Adrenal gland (tissue), 12 donors: ENCODE measurements around the gene SGIP1. TPM values are rescaled to one million over a fixed set of nuclear protein-coding genes. Genes with fewer than 3 reads are reported as not detected.
"Not testable (repeated sequence)": the region's sequence is repeated elsewhere in the genome, so short reads cannot be mapped to it uniquely, and the experiment has no call there.

Experiments used
- DNase-seq, 7 donors: peaks; one replicate each; pipeline ENCODE4 v3.0.0-alpha.2; 2019 to 2020
- H3K27ac ChIP-seq, 5 donors: fragments of 200-600 bp; sonication (generic) in 4 of 5; 1 replicate in 3 of 5; 2 replicates in 2 of 5; pipeline versions ENCODE4 v1.5.1 to v1.8.0; 2016 to 2020; ENCODE audit warnings: mild to moderate bottlenecking in 1 of 5
- H3K27me3 ChIP-seq: fragments of 200-600 bp; 2 replicates; pipeline ENCODE4 v1.8.0; 2021
- H3K36me3 ChIP-seq, 2 donors: fragments of 200-600 bp; replicated peaks in 1 of 2; 1 replicate in 1 of 2; 2 replicates in 1 of 2; pipeline versions ENCODE4 v1.5.1 to v1.8.0; 2018 to 2022
- H3K4me1 ChIP-seq, 2 donors: fragments of 200-600 bp; replicated peaks in 1 of 2; 1 replicate in 1 of 2; 2 replicates in 1 of 2; pipeline versions ENCODE4 v1.5.1 to v1.8.0; 2018 to 2021
- H3K4me3 ChIP-seq, 4 donors: fragments of 200-600 bp; sonication (generic) in 3 of 4; one replicate each; pipeline ENCODE4 v1.5.1; 2016 to 2018
- H3K9me3 ChIP-seq, 3 donors: fragments of 200-600 bp; sonication (generic) in 1 of 3; replicated peaks in 1 of 3; 1 replicate in 2 of 3; 2 replicates in 1 of 3; pipeline versions ENCODE4 v1.5.1 to v1.8.0; 2016 to 2021
- POLR2A ChIP-seq, 2 donors: fragments of 450-650 bp; IDR thresholded peaks; one replicate each; pipeline ENCODE4 v1.6.1; 2017; ENCODE audit warnings: antibody characterized with exemption in 2 of 2, mild to moderate bottlenecking in 2 of 2, moderate library complexity in 1 of 2
- WGBS, 4 donors: extraction: QIAGEN DNeasy Blood & Tissue Kit in 2 of 4; methylation state at CpG; one replicate each; pipeline versions ENCODE4 v1.1.5 to v1.1.7; 2013 to 2017; 5-methylcytosine and 5-hydroxymethylcytosine counted together
- intact Hi-C, 2 donors: fragments of 100-400 bp; cut with DNase I; formaldehyde crosslinking; loops; one replicate each; pipeline versions ENCODE4 v1.14.1 to v1.15.0; 2022 to 2023
- polyA plus RNA-seq, 3 donors: library from polyadenylated mRNA; stranded (reverse); fragments of 200-250 nt in 2 of 3; fragments of 350-450 nt in 1 of 3; fragmentation: Illumina TruSeq in 1 of 3; extraction: RNeasy Lipid Tissue Mini Kit (QIAGEN cat#74804) in 1 of 3; gene quantifications; one replicate each; pipeline ENCODE4 v1.2.3, GENCODE V29; 2013 to 2014
- total RNA-seq, 9 donors: library from RNA; depleted of rRNA in 4 of 9; stranded (reverse); fragments of >200 nt in 4 of 9; fragments of 120-200 nt in 1 of 9; fragmentation: NEBNext Ultra II Directional in 1 of 9; extraction: Animal tissue kit (Norgen Biotek cat#: 25700) in 1 of 9; gene quantifications; one replicate each; pipeline versions ENCODE4 v1.1.0 to v1.2.4, GENCODE V29; 2013 to 2023
- TF ChIP-seq, protein P1 (sequence below), 6 experiments: fragments of 450-650 bp in 4 of 6; fragments of 200-600 bp in 2 of 6; sonication (generic) in 1 of 6; IDR thresholded peaks; 1 replicate in 5 of 6; 2 replicates in 1 of 6; pipeline versions ENCODE4 v1.5.1 to v1.8.0; 2016 to 2021; ENCODE audit warnings: antibody characterized with exemption in 6 of 6, mild to moderate bottlenecking in 2 of 6, moderate library complexity in 1 of 6
- donor health status: healthy with polysubstance abuse.
- donor health status: Bipolar disorder and iron deficiency.
- donor health status: DM: yes; HTN: yes; CAD: no.
- donor health status: DM: no; HTN: no; CAD: no.
- donor health status: DM: no; HTN: no; CAD: no.
- donor health status: DM: yes; HTN: yes; CAD: no.

SGIP1 gene
- total and polyA plus RNA-seq, 12 donors, result 0.52 to 8.4 (median 1.9) TPM; not detected in 1

DNA sequence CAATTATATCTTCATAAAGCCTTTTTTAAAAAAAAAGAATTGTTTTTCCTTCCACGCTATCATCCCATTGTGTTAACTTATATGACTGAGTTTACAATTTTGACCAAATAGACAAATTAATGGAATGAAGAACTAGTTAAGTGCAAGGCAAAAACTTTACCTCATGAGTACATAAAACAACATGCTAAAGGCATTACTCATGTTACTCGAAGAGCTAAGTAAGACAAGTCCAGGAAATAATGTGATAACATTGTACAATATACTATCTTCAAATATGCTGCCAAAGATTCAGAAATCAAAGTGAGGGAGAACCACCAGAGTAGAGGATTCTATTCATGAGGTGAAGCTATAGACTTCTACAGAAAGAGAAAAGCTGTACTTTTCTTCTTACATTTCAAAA lies 194.1 kb downstream of the SGIP1 start:
- intact Hi-C loops, result loop anchor here in 1 of 2 donors (10.0 kb wide), 1 partner anchor 473 kb away; no protein-coding TSS in a partner anchor
- no peak overlapping the region for H3K4me3 ChIP-seq
- H3K4me1 ChIP-seq, result peaks cover 0 to 5% of the 10 kb centered on the region in 2 donors
- WGBS, 4 donors, result 67 to 76% (median 72%) methylated on average over 2 of the region's 2 CpGs
- no peaks in the 10 kb centered on the region for H3K9me3 ChIP-seq
- TF ChIP-seq, protein P1, sequence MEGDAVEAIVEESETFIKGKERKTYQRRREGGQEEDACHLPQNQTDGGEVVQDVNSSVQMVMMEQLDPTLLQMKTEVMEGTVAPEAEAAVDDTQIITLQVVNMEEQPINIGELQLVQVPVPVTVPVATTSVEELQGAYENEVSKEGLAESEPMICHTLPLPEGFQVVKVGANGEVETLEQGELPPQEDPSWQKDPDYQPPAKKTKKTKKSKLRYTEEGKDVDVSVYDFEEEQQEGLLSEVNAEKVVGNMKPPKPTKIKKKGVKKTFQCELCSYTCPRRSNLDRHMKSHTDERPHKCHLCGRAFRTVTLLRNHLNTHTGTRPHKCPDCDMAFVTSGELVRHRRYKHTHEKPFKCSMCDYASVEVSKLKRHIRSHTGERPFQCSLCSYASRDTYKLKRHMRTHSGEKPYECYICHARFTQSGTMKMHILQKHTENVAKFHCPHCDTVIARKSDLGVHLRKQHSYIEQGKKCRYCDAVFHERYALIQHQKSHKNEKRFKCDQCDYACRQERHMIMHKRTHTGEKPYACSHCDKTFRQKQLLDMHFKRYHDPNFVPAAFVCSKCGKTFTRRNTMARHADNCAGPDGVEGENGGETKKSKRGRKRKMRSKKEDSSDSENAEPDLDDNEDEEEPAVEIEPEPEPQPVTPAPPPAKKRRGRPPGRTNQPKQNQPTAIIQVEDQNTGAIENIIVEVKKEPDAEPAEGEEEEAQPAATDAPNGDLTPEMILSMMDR (IDR thresholded peaks at IDR 0.05), result no peak
- no peak for TF ChIP-seq POLR2A (IDR thresholded peaks at IDR 0.05)
- H3K27me3 ChIP-seq, result no peaks in the 10 kb centered on the region
- no peaks in the 10 kb centered on the region for H3K36me3 ChIP-seq
- no peak for DNase-seq
- H3K27ac ChIP-seq, result no peak overlapping the region

DNA sequence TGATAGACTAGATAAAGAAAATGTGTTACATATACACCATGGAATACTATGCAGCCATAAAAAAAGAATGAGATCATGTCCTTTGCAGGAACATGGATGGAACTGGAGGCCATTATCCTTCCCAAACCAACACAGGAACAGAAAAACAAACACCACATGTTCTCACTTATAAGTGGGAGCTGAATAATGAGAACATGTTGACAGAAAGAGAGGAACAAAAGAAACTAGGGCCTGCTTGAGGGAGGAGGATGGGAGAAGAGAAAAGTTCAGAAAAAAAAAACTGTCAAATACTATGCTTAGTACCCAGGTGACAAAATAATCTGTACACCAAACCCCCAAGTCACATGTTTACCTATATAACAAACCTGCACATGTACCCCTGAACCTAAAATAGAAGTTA lies 194.8 kb downstream of the SGIP1 start:
- not testable (repeated sequence) for H3K4me3 ChIP-seq, H3K9me3 ChIP-seq, H3K27ac ChIP-seq, H3K36me3 ChIP-seq, H3K27me3 ChIP-seq, DNase-seq, H3K4me1 ChIP-seq
- intact Hi-C loops, result loop anchor here in 1 of 2 donors (10.0 kb wide), 1 partner anchor 474 kb away; no protein-coding TSS in a partner anchor

DNA sequence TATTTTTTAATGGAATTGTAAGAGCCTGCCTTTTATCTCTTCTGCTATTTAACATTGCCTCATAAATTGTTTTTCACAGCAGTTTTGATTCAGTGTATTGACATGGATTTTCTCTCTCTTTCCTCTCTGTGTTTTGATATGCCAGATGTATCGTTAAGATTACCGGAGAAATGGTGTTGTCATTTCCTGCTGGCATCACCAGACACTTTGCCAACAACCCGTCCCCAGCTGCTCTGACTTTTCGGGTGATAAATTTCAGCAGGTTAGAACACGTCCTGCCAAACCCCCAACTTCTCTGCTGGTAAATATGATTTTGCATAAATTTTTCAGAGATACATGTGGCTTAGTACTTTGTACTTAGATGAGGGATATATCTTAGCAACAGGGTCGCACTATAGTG lies 195.2 kb downstream of the SGIP1 start:
- Histone ChIP-seq H3K4me1 (peaks cover 0 to 5% of the 10 kb centered on the region in 2 donors), H3K4me3 (no peak overlapping the region), H3K27me3 (no peaks in the 10 kb centered on the region), H3K36me3 (no peaks in the 10 kb centered on the region), H3K9me3 (no peaks in the 10 kb centered on the region), H3K27ac (no peak overlapping the region)
- intact Hi-C loops, result loop anchor here in 1 of 2 donors (10.0 kb wide), 1 partner anchor 474 kb away; no protein-coding TSS in a partner anchor
- WGBS, 4 donors, result 61 to 69% (median 66%) methylated on average over 6 of the region's 6 CpGs
- TF ChIP-seq, protein P1 (IDR thresholded peaks at IDR 0.05), result no peak
- TF ChIP-seq POLR2A (IDR thresholded peaks at IDR 0.05), result no peak
- DNase-seq, result no peak

DNA sequence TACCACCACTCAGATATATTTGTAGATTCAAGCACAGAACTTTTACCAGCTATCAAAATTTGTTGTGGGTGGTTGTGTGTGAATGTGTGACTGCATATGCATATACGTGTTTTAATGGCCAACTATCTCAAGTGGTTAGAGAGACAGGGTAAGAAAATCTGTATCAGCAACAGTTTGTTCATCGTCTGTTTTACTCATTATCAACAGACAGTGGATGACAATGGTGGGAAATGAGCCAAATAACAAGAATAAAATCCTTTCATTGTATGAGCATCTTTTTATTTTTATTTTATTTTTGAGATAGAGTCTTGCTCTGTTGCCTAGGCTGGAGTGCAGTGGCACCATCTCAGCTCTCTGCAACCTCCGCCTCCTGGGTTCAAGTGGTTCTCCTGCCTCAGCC lies 195.6 kb downstream of the SGIP1 start:
- WGBS, 4 donors, result 76 to 87% (median 80%) methylated on average over 3 of the region's 3 CpGs
- no peak for DNase-seq
- Histone ChIP-seq H3K27ac (no peak overlapping the region), H3K4me1 (peaks cover 0 to 5% of the 10 kb centered on the region in 2 donors), H3K27me3 (no peaks in the 10 kb centered on the region), H3K36me3 (no peaks in the 10 kb centered on the region), H3K9me3 (no peaks in the 10 kb centered on the region), H3K4me3 (no peak overlapping the region)
- intact Hi-C loops, result loop anchor here in 1 of 2 donors (10.0 kb wide), 1 partner anchor 475 kb away; no protein-coding TSS in a partner anchor
- no peak for TF ChIP-seq POLR2A (IDR thresholded peaks at IDR 0.05)
- TF ChIP-seq, protein P1 (IDR thresholded peaks at IDR 0.05), result no peak

DNA sequence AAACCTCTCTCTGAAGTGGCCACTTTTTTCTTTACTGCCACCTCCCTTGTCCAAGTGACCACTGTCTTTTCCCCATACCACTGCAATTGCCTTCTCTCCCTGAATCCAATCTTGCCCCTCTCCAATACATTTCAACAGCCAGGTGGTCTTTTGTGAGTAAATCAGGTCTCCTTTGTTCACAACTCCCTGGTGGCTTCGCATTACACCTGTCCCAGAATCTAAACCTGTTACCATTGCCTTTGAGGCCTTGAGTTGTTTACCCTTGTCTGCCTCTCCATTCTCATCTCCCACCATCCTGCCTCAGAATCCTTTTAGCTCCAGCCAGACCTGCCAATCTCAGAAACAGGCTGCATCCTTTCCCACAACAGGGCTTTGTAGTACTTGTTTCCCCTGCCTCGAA lies 196.5 kb downstream of the SGIP1 start:
- WGBS, 4 donors, result 82 to 90% (median 86%) methylated on average over 2 of the region's 2 CpGs
- H3K27me3 ChIP-seq, result no peaks in the 10 kb centered on the region
- no peaks in the 10 kb centered on the region for H3K36me3 ChIP-seq
- H3K4me1 ChIP-seq, result peaks cover 0 to 5% of the 10 kb centered on the region in 2 donors
- no peak for DNase-seq
- H3K9me3 ChIP-seq, result no peaks in the 10 kb centered on the region
- intact Hi-C loops, result no loop called here
- H3K27ac ChIP-seq, result no peak overlapping the region
- no peak overlapping the region for H3K4me3 ChIP-seq
- TF ChIP-seq, protein P1 (IDR thresholded peaks at IDR 0.05), result no peak
